NCI-H2081 (cell line): ENCODE data around the gene CALCA.
"Not testable (repeated sequence)": the region's sequence is repeated elsewhere in the genome, so short reads cannot be mapped to it uniquely, and the experiment has no call there.

Source experiments
- DNase-seq, 2 experiments: peaks; one replicate each; lab custom pipeline; 2025; lab: John Stamatoyannopoulos, UW

The CALCA gene

GRCh38 chr11:14971865-14972580, at the start of gene CALCA:
TSS of gene CALCA (minus strand) at chr11:14972351. CDS start at chr11:14971192, 1,159 bp downstream.
- DNase-seq = no peak

DNA sequence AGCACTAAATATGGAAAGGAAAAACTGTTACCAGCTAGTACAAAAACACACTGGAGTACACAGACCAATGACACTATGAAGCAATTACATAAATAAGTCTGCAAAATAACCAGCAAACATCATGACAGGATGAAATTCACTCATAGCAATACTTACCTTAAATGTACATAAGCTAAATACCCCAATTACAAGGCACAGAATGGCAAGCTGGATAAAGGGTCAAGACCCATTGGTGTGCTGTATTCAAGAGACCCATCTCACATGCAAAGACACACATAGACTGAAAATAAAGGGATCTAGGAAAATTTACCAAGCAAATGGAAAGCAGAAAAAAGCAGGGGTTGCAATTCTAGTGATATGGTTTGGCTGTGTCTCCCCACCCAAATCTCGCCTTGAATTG, 44.0 kb upstream of the CALCA start:
- DNase-seq = no peak

DNA sequence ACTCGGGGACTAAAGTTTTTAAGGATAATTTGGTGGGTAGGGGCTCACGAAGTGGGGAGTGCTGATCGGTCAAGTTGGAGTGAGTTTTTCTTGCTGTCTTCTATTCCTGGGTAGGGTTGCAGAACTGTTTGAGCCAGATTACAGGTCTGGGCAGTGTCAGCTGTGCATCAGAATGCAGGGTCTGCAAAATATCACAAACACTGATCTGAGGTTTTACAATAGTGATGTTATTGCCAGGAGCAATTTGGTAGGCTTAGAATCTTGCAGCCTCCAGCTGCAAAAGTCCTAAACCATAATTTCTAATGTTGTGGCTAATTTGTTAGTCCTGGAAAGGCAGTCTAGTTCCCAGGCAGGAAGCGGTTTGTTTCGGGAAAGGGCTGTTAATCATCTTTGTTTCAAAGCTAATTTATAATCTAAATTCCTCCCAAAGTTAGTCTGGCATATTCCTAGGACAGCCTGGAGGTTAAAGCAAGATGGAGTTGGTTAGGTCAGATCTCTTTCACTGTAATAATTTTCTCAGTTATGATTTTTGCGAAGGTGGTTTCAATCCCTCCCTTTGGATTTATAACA, 39.7 kb upstream of the CALCA start:
- no peak for DNase-seq

GRCh38 chr11:15010865-15011264, 38.7 kb upstream of the CALCA start:
- DNase-seq = no peak

DNA sequence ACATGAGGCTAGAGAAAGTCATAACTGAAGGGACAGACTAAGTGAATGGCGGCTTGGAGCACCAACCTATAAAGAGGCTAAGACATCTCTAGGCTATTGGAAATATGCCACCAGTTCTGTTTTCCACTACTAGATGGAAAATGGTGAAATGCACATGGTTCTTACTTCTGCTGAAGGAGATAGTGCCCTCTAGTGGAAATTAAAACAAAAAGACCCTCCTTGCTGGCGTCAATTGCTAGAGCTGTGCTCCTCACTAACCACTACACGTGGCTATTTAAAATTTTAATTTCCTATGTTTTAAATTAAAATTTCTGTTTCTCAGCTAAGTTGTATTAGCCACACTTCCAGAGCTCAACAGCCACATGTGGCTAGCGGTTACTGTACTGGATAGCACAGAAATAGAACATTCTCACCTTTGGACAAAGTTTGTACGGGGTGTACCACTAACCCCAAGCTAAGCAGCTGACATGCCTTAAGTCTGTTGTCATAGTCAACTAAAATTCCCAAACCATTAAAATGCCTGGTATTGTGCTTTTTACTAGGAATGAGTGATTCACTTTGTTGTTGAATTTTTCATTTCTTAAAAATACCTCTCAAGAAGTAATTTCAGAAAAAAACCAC, 34.1 kb upstream of the CALCA start:
- peak; percentile 1 to 39 for DNase-seq

- not testable (repeated sequence) for DNase-seq
Measured at GRCh38 chr11:14988133-14988532, 16.0 kb upstream of the CALCA start.

DNA sequence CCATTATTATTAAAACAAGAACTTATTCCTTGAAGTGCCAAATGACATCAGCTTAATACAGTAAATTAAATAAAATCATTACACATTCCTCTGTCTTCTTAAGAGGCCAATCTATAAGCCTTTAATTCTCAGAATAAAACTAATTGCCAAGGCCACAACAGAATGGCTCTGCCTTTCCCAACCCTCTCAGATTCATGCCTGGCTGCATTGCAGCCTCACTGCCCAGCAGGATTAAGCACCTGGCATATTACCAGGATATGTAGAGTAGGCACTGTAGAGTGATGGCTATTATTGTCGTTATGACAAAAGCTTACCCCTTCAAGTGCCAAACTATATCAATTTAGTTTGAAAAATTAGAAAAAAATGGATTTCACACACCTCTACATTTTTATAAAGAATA, 9.4 kb upstream of the CALCA start:
- peak in 1 of 2 experiments; percentile 11 for DNase-seq

- no peak for DNase-seq
Measured at GRCh38 chr11:14980854-14981253, 8.7 kb upstream of the CALCA start.

DNA sequence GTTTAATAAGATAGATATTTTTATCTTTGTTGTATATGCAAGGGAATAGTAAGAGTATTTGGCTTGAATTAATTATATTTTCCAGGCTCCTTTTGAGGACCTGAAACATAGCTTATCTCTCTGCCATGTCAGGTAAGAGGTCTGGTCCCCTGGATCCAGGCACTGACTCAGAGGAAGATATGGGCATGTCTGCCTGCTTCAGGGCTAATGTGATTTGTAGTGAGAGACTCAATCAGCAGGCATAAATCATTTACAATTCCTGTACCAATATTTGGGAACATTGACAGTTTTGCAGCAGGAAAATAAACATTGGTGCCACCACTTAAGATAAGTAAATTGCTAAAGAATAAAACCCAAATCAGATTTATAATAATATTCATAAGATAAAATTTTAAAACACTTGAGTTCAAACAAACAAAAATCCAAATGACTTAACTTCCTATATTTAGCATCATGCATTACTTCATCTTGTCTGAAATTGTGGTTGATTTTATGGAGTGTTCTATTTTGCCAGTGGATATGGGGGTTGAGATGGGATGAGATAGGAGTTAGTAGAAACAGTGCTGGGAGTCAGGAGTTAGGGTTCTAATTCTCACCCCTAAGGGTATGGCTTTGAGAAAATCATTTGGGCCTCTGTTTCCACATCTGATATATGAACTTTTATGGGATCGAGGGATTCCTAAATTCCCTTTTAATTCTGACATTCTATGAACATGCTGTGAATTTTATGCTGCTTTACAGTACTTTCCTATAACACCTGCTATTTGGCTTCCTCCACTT, 5.1 kb upstream of the CALCA start:
- DNase-seq = no peak

DNA sequence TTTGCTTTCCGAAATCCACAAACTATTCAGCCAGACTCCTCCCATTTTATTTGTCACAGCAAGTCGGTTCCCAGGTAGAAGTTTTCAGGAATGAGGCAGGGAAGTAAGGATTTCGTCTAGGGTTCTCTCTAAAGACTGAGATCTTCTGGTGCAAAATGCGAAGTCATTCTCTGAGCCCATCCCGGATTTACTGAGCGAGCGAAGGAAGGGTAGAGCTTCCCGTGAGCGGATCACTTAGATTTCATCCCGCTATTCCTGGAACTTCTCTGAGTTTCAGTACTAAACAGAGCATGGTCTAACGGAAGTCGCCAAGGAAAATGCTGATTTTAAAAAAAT, 3.1 kb upstream of the CALCA start:
- DNase-seq = no peak

GRCh38 chr11:14974515-14975251, 2.5 kb upstream of the CALCA start:
- DNase-seq = no peak

DNA sequence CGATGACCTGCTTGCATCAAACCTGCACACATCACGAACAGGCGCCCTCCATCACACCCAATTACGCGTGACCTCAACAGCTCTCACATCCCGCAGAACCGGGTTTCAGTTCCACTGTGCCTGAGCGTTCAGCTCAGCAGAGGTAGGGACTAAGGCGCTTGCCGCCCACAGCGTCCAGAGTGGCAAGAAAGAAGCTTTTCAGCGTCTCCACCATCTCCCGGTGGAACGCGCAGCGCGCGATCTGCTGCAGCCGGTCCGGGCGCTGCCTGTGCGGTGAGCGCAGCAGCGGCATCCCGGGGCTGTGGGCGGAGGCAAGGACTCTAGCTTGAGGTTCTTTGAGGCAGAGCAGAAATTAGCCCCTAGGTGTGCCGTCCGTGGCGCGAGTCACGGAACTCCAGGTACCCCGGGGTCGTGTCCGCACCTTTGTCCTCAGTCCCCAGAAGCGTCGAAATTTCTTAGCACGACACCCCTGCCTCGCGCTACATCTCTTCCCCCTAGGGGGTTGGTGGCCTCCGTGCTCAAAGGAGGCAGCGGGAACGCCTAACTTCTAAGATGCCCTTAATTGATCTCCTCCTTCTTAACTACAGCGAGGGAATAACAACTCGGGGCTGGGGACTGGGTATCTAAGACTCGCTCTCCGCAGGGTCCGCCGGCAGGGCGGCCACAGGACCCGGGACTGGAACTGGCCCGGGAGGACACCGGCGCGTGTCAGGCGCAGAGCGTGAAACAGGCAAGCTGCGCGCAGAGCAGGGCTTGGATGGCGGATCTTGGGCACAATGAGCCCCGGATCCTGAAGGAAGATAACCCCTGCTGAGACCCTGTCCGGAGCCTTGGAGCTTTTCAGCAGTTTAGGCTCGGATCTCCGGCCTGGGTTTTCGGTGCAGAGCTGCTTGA, 1.7 kb upstream of the CALCA start:
- DNase-seq = no peak

GRCh38 chr11:14972581-14973495, 687 bp upstream of the CALCA start:
- DNase-seq = peak; percentile 1 to 36

GRCh38 chr11:14969901-14970323, 2.2 kb downstream of the CALCA start:
- no peak for DNase-seq

GRCh38 chr11:14967581-14968243, 4.4 kb downstream of the CALCA start:
- DNase-seq = no peak

GRCh38 chr11:14956111-14956510, 16.0 kb downstream of the CALCA start:
- no peak for DNase-seq

- DNase-seq = no peak
Measured at GRCh38 chr11:14954581-14954980, 17.6 kb downstream of the CALCA start.

GRCh38 chr11:14953904-14954303, 18.2 kb downstream of the CALCA start:
- no peak for DNase-seq

- DNase-seq = no peak
Measured at GRCh38 chr11:14949437-14950147, 22.6 kb downstream of the CALCA start.
